ENCODE results near the gene AHR. TPM values are rescaled to one million over a fixed set of nuclear protein-coding genes. Genes with fewer than 3 reads are reported as not detected.

AHR gene
- total RNA-seq, 2 experiments from 2014 or later: 95.2 to 95.7 TPM

DNA sequence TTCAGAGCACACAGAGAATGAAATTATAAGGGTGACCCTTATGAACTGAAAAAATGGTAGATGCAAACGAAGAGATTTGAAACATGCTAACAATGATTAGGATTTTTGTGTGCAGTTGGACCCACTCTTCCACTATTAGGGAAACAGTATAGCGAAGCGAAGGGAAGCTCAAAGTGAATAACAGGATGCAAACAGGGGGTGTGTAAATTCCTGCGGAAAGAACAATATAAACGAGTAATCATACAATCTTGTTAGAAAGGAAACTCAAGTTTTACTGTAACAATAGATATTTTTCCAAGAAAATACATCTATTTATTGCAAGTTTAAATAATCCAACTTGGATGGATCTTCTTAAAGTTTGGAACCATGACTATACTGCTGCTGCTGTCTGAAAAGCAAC, 14.7 kb downstream of the AHR start:
- no peak overlapping the region for H3K27ac Mint-ChIP-seq
- ATAC-seq (ENCODE audit: poor library complexity) (no peak), DNase-seq (no peak)
- no peaks in the 10 kb centered on the region for H3K4me1 ChIP-seq (ENCODE audit: insufficient read depth, low read length)
- intact Hi-C loops (cut with DNase I, micrococcal nuclease): no loop called here
- no peaks in the 10 kb centered on the region for H3K27me3 Mint-ChIP-seq
- H3K27ac ChIP-seq (ENCODE audit: low read depth in 1 of 2, low read length in 2 of 2): no peak overlapping the region
- peaks cover 9% of the 10 kb centered on the region for H3K4me1 Mint-ChIP-seq (ENCODE audit: low read depth)
- TF ChIP-seq, protein P1, sequence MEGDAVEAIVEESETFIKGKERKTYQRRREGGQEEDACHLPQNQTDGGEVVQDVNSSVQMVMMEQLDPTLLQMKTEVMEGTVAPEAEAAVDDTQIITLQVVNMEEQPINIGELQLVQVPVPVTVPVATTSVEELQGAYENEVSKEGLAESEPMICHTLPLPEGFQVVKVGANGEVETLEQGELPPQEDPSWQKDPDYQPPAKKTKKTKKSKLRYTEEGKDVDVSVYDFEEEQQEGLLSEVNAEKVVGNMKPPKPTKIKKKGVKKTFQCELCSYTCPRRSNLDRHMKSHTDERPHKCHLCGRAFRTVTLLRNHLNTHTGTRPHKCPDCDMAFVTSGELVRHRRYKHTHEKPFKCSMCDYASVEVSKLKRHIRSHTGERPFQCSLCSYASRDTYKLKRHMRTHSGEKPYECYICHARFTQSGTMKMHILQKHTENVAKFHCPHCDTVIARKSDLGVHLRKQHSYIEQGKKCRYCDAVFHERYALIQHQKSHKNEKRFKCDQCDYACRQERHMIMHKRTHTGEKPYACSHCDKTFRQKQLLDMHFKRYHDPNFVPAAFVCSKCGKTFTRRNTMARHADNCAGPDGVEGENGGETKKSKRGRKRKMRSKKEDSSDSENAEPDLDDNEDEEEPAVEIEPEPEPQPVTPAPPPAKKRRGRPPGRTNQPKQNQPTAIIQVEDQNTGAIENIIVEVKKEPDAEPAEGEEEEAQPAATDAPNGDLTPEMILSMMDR (IDR thresholded peaks at IDR 0.05): no peak
- no peaks in the 10 kb centered on the region for H3K9me3 ChIP-seq (ENCODE audit: control insufficient read depth in 1 of 2, insufficient read depth in 1 of 2, low read length in 2 of 2)
- peaks cover 34% of the 10 kb centered on the region for H3K36me3 ChIP-seq (ENCODE audit: insufficient read depth, low read length)
- CTCF ChIA-PET: no interaction called here
- POLR2A ChIA-PET: no interaction called here
- H3K9me3 Mint-ChIP-seq: no peaks in the 10 kb centered on the region
- H3K36me3 Mint-ChIP-seq (ENCODE audit: low read depth): peaks cover 52% of the 10 kb centered on the region
- no peak overlapping the region for H3K4me3 Mint-ChIP-seq
- H3K27me3 ChIP-seq (ENCODE audit: control insufficient read depth in 1 of 2, insufficient read depth in 2 of 2, low read length in 2 of 2): no peaks in the 10 kb centered on the region
- H3K4me3 ChIP-seq (ENCODE audit: low read length): no peak overlapping the region

- Mint-ChIP-seq H3K4me3 (no peak overlapping the region), H3K27ac (no peak overlapping the region), H3K9me3 (no peaks in the 10 kb centered on the region), H3K4me1 (ENCODE audit: low read depth) (peaks cover 9% of the 10 kb centered on the region), H3K27me3 (no peaks in the 10 kb centered on the region), H3K36me3 (ENCODE audit: low read depth) (peaks cover 42% of the 10 kb centered on the region)
- ATAC-seq (ENCODE audit: poor library complexity) (no peak), DNase-seq (no peak)
- Histone ChIP-seq H3K36me3 (ENCODE audit: insufficient read depth, low read length) (peaks cover 29% of the 10 kb centered on the region), H3K4me3 (ENCODE audit: low read length) (no peak overlapping the region), H3K27ac (ENCODE audit: low read depth in 1 of 2, low read length in 2 of 2) (no peak overlapping the region), H3K27me3 (ENCODE audit: control insufficient read depth in 1 of 2, insufficient read depth in 2 of 2, low read length in 2 of 2) (no peaks in the 10 kb centered on the region), H3K4me1 (ENCODE audit: insufficient read depth, low read length) (no peaks in the 10 kb centered on the region), H3K9me3 (ENCODE audit: control insufficient read depth in 1 of 2, insufficient read depth in 1 of 2, low read length in 2 of 2) (no peaks in the 10 kb centered on the region)
- TF ChIP-seq, protein P1 (IDR thresholded peaks at IDR 0.05): no peak
- ChIA-PET POLR2A (no interaction called here), CTCF (interaction anchor here (0.7 kb wide), 1 partner anchor 18 kb away, joined by 3 read pairs; the partner anchor contains the start of gene AHR)
- intact Hi-C loops (cut with DNase I, micrococcal nuclease): no loop called here
These were observed 17.5 kb downstream of the AHR start for GRCh38 chr7:17315974-17316373.

GRCh38 chr7:17318146-17318545, 19.7 kb downstream of the AHR start:
- no peaks in the 10 kb centered on the region for H3K4me1 ChIP-seq (ENCODE audit: insufficient read depth, low read length)
- Mint-ChIP-seq H3K27ac (no peak overlapping the region), H3K27me3 (no peaks in the 10 kb centered on the region), H3K4me3 (no peak overlapping the region), H3K4me1 (ENCODE audit: low read depth) (peaks cover 2% of the 10 kb centered on the region), H3K9me3 (no peaks in the 10 kb centered on the region), H3K36me3 (ENCODE audit: low read depth) (peaks cover 41% of the 10 kb centered on the region)
- no peak for ATAC-seq (ENCODE audit: poor library complexity)
- no peak overlapping the region for H3K4me3 ChIP-seq (ENCODE audit: low read length)
- ChIA-PET POLR2A (no interaction called here), CTCF (interaction anchor here (1.4 kb wide), 1 partner anchor 17 kb away, joined by 3 read pairs; no protein-coding TSS in a partner anchor)
- no peaks in the 10 kb centered on the region for H3K9me3 ChIP-seq (ENCODE audit: control insufficient read depth in 1 of 2, insufficient read depth in 1 of 2, low read length in 2 of 2)
- intact Hi-C loops (cut with DNase I, micrococcal nuclease): no loop called here
- DNase-seq: no peak
- no peaks in the 10 kb centered on the region for H3K27me3 ChIP-seq (ENCODE audit: control insufficient read depth in 1 of 2, insufficient read depth in 2 of 2, low read length in 2 of 2)
- TF ChIP-seq, protein P1 (IDR thresholded peaks at IDR 0.05): no peak
- H3K27ac ChIP-seq (ENCODE audit: low read depth in 1 of 2, low read length in 2 of 2): no peak overlapping the region
- peaks cover 20% of the 10 kb centered on the region for H3K36me3 ChIP-seq (ENCODE audit: insufficient read depth, low read length)

Measured in CD4-positive, alpha-beta T cell (primary cell).